Amniotic stem cell (primary cell): ENCODE results near the gene COMP.

Experiments used
- DNase-seq: peaks from one replicate; lab custom pipeline; 2025; lab: John Stamatoyannopoulos, UW

COMP gene

GRCh38 chr19:18782559-18783225 lies 8.4 kb downstream of the COMP start:
- DNase-seq: no peak

GRCh38 chr19:18781885-18782527 lies 9.1 kb downstream of the COMP start:
- DNase-seq: no peak

- no peak for DNase-seq
Measured at GRCh38 chr19:18781047-18781600, 10.0 kb downstream of the COMP start.

GRCh38 chr19:18780631-18781030 lies 10.5 kb downstream of the COMP start:
- DNase-seq: no peak

- DNase-seq: no peak
Measured at GRCh38 chr19:18780081-18780480, 11.0 kb downstream of the COMP start.

GRCh38 chr19:18778826-18779495 lies 12.1 kb downstream of the COMP start:
- no peak for DNase-seq

GRCh38 chr19:18778076-18778389 lies 13.1 kb downstream of the COMP start:
- DNase-seq: no peak

- no peak for DNase-seq
Measured at GRCh38 chr19:18777301-18778075, 13.6 kb downstream of the COMP start.

GRCh38 chr19:18776736-18777135 lies 14.4 kb downstream of the COMP start:
- no peak for DNase-seq

- no peak for DNase-seq
Measured at GRCh38 chr19:18776288-18776594, 14.9 kb downstream of the COMP start.

- DNase-seq: no peak
Measured at GRCh38 chr19:18775586-18776287, 15.4 kb downstream of the COMP start.

GRCh38 chr19:18774782-18775444 lies 16.2 kb downstream of the COMP start:
- DNase-seq: no peak

- DNase-seq: no peak
Measured at GRCh38 chr19:18774107-18774506, 17.0 kb downstream of the COMP start.

GRCh38 chr19:18773682-18774081 lies 17.4 kb downstream of the COMP start:
- no peak for DNase-seq

- no peak for DNase-seq
Measured at GRCh38 chr19:18772620-18773587, 18.2 kb downstream of the COMP start.

- no peak for DNase-seq
Measured at GRCh38 chr19:18771328-18772242, 19.5 kb downstream of the COMP start.

- no peak for DNase-seq
Measured at GRCh38 chr19:18770663-18771327, 20.3 kb downstream of the COMP start.

- DNase-seq: no peak
Measured at GRCh38 chr19:18769989-18770528, 21.0 kb downstream of the COMP start.
